ENCODE measurements around the gene TUNAR. TPM values are rescaled to one million over a fixed set of nuclear protein-coding genes. Genes with fewer than 3 reads are reported as not detected.

The TUNAR gene
- total and polyA plus RNA-seq, 2 of the 4 experiments (the other 2 are of a cell fraction), result not detected

- Histone ChIP-seq H3K4me1 (ENCODE audit: control insufficient read depth, insufficient read depth, low read length) (no peaks in the 10 kb centered on the region), H4K91ac (ENCODE audit: insufficient read depth, low read depth, low read length) (no peak overlapping the region), H3K79me1 (ENCODE audit: low read depth in 1 of 2, low read length in 2 of 2) (no peaks in the 10 kb centered on the region), H3K9me3 (ENCODE audit: control insufficient read depth, insufficient read depth, low read length) (no peaks in the 10 kb centered on the region), H3K56ac (ENCODE audit: extremely low read depth, insufficient read depth, low read length) (no peak overlapping the region), H2AK5ac (ENCODE audit: low read depth, low read length) (no peak overlapping the region), H3K4me3 (ENCODE audit: insufficient read depth, low read depth, low read length) (no peak overlapping the region), H4K8ac (ENCODE audit: low read depth in 2 of 2, low read length in 2 of 2) (no peak overlapping the region), H3K4me2 (ENCODE audit: low read depth, low read length) (no peak overlapping the region), H2AFZ (replicated peaks; ENCODE audit: low read length, poor library complexity) (no peak overlapping the region), H2BK120ac (ENCODE audit: low read depth, low read length) (no peak overlapping the region), H3K9ac (ENCODE audit: low read depth, low read length) (no peak overlapping the region), H4K5ac (ENCODE audit: low read depth, low read length) (no peak overlapping the region), H3K23ac (ENCODE audit: low read depth, low read length) (no peak overlapping the region), H3K9me1 (ENCODE audit: insufficient read depth, low read length) (no peaks in the 10 kb centered on the region), H2AK9ac (replicated peaks; ENCODE audit: low read depth, low read length, poor library complexity) (no peak overlapping the region), H2BK20ac (ENCODE audit: low read depth, low read length) (no peak overlapping the region), H3K27ac (ENCODE audit: insufficient read depth, low read length) (no peak overlapping the region), H3K27me3 (ENCODE audit: control insufficient read depth, insufficient read depth, low read length) (peaks cover 15% of the 10 kb centered on the region), H4K20me1 (ENCODE audit: insufficient read depth, low read length) (no peaks in the 10 kb centered on the region), H3K14ac (replicated peaks; ENCODE audit: low read depth, low read length) (no peak overlapping the region), H2BK5ac (ENCODE audit: low read depth, low read length, poor library complexity, severe bottlenecking) (no peak overlapping the region), H3K4ac (ENCODE audit: low read depth, low read length) (no peak overlapping the region), H3K36me3 (ENCODE audit: control insufficient read depth, insufficient read depth, low read length) (no peaks in the 10 kb centered on the region), H3K18ac (ENCODE audit: low read depth, low read length) (no peak overlapping the region), H2BK15ac (ENCODE audit: low read depth, low read length) (no peak overlapping the region)
- no peak for TF ChIP-seq SMC3 (IDR thresholded peaks at IDR 0.05; ENCODE audit: low read depth, low read length)
- no peak for TF ChIP-seq RAD21 (IDR thresholded peaks at IDR 0.05; ENCODE audit: low read length)
- TF ChIP-seq, protein P1, sequence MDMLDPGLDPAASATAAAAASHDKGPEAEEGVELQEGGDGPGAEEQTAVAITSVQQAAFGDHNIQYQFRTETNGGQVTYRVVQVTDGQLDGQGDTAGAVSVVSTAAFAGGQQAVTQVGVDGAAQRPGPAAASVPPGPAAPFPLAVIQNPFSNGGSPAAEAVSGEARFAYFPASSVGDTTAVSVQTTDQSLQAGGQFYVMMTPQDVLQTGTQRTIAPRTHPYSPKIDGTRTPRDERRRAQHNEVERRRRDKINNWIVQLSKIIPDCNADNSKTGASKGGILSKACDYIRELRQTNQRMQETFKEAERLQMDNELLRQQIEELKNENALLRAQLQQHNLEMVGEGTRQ (IDR thresholded peaks at IDR 0.05; ENCODE audit: low read depth, low read length), result no peak
- no peak for TF ChIP-seq ELK1 (IDR thresholded peaks at IDR 0.05; ENCODE audit: borderline replicate concordance, low read depth, low read length)
- TF ChIP-seq CTCF (conservative IDR thresholded peaks at IDR 0.05; ENCODE audit: low read depth, low read length), result no peak
- TF ChIP-seq RFX5 (IDR thresholded peaks at IDR 0.05; ENCODE audit: low read depth, low read length), result no peak
- TF ChIP-seq MAFK (IDR thresholded peaks at IDR 0.05; ENCODE audit: low read depth, low read length), result no peak
- TF ChIP-seq CEBPB (IDR thresholded peaks at IDR 0.05; ENCODE audit: low read depth, low read length), result no peak
- TF ChIP-seq POLR2A (IDR thresholded peaks at IDR 0.05; ENCODE audit: low read depth, low read length), result no peak
- no peak for TF ChIP-seq RCOR1 (IDR thresholded peaks at IDR 0.05; ENCODE audit: insufficient replicate concordance, low read length)
- TF ChIP-seq BHLHE40 (IDR thresholded peaks at IDR 0.05; ENCODE audit: low read depth, low read length), result no peak
- TF ChIP-seq MAZ (IDR thresholded peaks at IDR 0.05; ENCODE audit: borderline replicate concordance, low read depth, low read length), result no peak
- TF ChIP-seq CHD1 (IDR thresholded peaks at IDR 0.05; ENCODE audit: low read depth, low read length), result no peak
- no peak for TF ChIP-seq NFE2L2 (IDR thresholded peaks at IDR 0.05; ENCODE audit: low read depth, low read length)
- no peak for TF ChIP-seq MXI1 (IDR thresholded peaks at IDR 0.05; ENCODE audit: borderline replicate concordance, low read depth, low read length)
- no peak for TF ChIP-seq FOS (IDR thresholded peaks at IDR 0.05; ENCODE audit: low read depth, low read length)
- ChIA-PET CTCF (interaction anchor here (0.6 kb wide), 1 partner anchor 1594 kb away, joined by 3 read pairs; no protein-coding TSS in a partner anchor), POLR2A (ENCODE audit: unreplicated experiment) (no interaction called here)
- DNase-seq (no peak), ATAC-seq (ENCODE audit: low read depth) (no peak)
- BruUV-seq (replicated peaks), result no TSS peak
- intact Hi-C loops (cut with micrococcal nuclease), result no loop called here
- WGBS, 2 experiments (ENCODE audit: extremely low coverage in 2 of 2, insufficient read length in 1 of 2), result no CpG with 5 or more reads among the region's 3 CpGs
- dilution Hi-C loops (cut with HindIII; ENCODE audit: low sequenced_read_pairs, unreplicated experiment), result no loop called here
- in situ Hi-C loops (cut with MboI; ENCODE audit: low sequenced_read_pairs), result no loop called here
Measured at GRCh38 chr14:95872777-95873176, 3.9 kb upstream of the TUNAR start.
